ENCODE results near the gene PEPD.

PEPD gene

DNA sequence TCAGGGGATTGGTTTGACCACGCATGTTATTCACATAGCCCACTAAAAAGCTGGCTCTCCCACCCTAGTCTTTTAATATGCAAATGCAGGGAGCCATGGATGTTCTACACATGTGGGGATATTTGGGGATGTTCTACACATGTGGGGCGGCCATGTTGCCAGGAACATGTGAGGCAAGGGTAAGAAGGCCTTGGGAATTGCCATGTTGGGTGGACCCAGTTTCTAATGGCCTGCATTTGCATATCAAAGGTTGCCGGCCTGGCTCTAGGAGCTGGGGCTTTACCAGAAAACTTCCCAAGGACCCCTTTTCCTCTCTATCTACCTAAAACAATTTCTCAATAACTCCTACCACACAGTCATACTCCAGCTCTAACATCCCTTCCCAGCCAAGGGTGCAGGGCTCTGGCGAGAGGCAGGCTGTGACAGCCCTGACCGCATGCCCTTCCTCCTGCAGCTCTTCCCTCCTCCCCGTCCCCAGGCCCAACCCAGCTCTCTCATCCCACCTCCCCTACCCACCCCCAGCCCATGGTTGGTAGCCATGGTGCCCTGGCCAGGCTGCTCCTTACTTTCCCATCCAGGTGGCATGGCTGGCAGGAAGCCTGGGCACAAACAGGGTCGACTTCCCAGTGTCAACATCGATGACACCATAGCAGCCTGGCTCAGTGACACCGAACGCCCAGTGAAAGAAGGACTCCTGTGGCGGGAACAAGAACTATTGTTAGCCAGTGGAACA is 11.0 kb downstream of the PEPD start:
- no peak for DNase-seq

DNA sequence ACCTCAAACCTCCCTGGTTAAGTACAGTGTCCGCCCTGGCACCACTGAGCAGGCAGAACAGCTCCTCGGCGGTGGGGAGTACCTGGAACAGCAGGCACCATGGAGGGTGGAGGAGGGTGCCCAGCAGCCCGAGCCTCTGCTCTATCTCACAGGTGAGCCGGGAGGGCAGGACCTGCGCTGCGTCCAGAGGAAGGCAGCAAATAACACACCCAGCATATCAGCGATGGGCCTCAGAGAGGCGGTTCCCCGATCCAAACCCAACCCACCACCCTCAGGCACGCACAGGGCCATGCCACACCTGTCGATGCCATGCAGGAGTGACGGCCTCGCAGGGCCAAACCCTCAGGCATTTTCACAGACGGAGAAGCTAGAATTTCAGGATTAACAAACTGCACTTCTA is 11.8 kb downstream of the PEPD start:
- no peak for DNase-seq

DNA sequence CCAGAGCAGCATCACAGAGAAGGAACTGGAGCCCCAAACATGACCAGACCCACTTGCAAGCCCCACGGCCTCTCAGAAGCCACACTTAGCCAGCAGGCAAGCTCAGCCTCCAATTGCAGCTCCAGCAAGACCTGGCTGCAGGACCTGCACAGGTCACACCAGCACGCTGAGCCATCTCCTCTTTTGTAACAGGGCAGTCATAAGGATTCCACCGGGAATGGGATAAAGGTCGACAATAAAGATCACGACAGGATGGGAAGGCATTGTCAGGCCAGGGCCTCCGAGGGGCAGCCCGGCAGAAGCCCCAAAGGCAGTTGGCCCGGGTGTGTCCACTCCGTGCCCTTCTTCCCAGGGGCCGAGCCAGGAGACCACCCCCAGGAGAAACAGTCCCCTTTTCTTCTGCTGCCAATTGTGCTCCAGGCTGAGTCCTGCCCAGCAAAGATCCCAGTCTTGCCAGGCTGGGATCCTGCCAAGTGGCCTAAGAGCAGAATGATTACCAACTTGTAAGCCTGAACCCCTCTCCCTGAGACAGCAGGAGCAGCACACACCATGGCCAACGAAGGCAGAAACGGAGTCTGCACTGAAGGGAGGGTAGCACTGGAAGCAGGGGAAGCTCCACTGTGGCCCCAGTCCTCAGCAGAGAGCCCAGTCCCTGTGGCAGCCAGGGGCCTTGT is 12.5 kb downstream of the PEPD start:
- DNase-seq = no peak

DNA sequence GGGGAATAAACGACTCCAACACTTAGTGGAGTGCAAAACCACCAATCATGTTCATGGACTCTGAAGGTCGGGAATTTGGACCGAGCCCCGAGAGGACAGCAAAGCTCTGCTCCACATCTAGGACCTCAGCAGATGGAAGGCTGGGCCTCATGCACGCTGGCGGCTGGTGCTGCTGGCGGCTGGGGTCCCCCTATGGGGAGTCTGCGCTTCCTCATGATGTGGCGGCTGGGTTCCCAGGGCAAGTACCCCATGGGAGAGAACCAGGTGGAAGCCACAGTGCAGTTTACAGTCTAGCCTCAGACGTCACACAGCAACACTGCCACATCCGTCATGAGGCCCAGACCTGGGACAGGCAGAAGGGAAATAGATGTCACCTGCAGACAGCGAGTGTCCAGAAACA is 13.2 kb downstream of the PEPD start:
- no peak for DNase-seq

DNA sequence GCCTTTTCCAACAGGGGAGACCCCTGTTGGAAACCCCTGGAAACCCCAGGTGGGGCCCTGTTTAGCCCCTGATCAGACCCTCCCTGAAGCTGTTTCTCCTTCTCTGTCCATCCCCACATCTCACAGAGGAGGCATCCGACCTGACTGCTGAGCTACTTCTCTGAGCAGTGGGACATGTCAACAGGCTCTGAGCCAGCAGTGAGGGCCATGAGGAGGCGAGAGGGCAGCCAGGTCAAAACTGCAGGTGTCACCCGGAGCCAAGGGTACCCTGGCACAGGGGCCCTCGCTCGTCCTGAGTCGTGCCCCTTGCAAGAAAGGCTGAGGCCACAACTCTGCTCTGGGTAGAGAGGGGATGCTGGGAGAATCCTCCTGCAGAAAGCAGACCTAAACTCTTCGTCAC is 13.6 kb downstream of the PEPD start:
- DNase-seq = no peak

DNA sequence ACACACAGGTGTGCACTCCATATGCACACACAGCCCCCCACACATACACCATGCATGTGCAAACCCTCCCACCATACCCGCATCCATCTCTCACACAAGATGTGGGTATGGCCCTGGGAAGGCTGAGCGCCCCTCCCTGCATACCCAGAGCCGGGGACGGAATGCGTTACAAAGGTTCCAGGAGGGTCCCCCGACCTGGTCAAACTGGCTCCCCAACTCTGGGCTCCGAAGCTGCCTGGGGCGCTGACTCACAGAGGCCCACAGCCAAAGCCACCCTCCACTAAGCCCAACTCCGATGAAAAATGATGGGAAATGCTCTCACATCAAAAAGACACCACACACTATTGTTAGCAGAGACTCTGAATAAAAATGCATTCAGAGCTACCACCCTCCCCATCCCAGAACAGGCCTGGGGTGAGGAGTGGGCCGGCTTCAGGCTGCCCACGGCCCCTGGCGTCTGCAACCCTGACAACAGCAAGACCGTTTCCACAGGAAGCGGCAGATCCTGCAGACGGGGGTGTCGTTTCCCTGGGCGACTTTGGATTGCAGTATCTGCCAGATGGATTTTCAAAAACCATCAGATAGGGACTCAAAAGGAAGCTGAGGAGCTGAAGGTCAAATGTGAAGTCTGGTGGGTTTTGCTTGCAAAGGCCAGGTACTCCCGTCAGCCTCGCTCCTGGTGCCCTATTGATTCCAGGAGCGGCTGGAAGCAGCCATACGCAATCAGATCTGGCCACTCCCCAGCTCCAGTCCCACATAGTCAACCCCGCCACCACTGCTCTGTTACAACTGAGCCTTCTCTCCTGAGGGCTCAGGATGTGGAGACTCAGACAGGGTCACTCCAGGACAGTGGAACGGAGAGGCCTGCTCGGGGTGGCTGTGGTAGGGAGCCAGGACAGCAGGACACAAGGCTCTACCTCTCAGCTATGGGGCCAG is 14.3 kb downstream of the PEPD start:
- no peak for DNase-seq

DNA sequence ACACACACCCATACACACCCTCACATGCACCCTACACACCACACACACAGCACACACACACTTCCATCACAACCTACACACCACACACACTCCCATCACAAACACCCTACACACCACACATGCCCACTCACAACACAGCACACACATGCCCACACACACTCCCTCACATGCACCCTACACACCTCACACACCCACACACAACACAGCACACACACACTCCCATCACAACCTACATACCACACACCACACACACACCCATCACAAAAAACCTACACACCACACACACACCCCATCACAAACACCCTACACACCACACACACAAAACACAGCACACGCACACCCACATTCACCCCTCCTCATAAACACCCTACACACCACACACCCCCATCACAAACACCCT is 15.1 kb downstream of the PEPD start:
- DNase-seq = no peak

DNA sequence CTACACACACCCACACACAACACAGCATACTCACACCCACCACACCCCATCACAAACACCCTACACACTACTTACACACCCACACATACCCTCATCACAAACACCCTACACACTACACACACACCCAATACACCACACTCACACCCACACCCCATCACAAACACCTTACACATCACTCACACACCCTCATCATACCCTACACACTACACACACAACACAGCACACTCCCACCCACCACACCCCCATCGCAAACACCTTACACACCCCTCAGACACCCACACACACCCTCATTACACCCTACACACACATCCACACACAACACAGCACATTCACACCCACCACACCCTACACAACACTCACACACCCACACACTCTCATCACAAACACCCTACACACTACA is 15.8 kb downstream of the PEPD start:
- DNase-seq = no peak

DNA sequence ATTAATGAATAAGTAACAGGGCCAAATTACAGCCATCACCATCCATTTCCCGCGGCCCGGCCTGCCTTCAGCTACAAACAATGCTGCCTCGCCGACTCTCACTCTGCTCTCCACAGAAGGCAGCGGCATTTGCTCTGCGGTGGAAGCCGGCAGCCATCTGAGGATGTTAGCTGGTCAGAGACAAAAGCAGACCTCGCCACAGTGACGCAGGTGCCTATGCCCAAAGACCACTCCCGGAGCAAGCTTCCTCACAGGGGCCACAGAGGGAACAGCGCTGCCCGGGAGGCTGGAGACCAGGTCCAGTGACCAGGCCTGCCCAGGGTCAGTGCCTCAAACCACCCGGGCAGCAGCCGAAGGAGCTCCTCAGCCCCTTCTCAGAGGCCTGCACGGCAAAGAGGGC is 16.4 kb downstream of the PEPD start:
- no peak for DNase-seq

DNA sequence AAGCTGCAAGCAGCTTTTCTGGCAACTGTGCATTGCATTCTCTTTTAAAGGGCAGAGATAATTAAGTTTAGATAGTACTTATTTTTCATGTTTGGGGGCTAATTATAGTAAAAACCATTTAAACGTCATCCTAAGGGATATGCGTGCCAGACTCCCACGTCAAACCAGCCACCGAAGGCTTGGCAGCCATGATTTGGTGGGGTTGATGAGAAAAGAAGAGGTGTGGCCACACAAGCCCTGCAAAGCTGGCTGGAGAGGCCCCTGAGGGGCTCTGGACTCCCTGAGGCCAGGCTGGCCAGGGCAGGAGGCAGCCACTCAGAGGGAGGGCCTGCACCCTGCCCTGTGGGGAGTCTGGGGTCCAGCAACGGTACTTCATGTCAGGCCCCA is 17.5 kb downstream of the PEPD start:
- DNase-seq = no peak

DNA sequence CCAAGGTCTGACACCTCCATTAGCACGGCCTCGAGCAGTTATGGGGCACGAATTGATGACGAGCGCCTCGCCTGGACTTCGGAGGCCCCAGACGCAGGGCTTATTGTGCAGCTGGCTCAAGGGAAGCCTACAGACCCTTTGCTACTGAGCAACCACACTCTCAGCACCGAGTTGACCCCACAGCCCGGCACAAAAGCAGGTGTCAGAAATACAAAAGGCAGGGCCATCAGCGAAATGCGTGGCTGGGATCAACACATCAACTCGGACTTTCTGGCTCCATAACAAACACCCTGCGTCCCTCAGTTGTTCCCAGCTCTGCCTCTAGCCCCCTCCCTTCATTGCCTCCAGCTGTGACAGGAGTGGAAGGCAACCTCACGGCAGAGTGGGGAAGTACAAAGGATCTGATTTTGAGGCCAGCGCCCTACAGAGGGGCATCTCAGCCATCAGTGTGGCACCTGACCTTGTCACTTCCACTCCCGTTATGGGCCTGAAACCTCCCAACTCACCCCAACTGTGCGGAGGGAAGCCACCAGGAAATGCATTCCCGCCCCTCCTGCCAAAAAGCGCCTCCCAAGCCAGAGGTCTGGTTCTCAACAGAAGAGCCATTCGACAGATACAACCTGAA is 18.0 kb downstream of the PEPD start:
- no peak for DNase-seq

DNA sequence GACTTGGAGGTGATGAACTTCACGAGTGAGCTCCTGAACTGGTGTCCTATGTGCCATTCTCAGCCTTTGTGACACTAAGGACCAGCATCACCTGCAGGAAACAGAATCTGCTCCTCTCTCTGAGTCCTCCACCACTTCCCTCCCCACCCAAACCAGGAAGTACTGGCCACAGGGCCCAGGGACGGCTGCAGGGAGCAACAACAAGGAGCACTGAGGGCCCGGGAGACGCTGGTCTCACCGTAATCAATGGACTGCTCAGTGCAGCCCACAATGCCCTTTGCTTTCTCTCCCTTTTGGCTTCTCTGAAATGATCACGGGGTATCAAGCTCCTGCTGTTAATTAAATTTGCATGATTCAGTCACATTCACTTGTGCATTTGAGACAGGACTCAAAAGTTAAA is 18.6 kb downstream of the PEPD start:
- no peak for DNase-seq

DNA sequence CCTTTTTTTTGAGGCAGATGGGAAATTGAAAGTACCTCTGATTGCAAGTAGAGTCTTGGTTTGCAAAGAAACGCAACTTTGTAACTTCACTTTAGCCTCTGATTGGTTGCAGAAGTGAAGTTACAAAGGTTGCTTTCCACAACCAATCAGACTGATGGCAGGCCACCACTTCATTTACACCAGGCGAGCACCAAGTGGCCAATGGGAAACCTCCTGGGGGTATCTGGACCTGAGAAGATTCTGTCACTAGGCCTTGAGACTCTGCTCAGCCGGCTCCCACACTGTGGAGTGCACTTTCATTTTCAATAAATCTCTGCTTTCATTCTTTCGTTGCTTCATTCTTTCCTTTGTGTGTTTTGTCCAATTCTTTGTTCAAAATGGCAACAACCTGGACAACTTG is 19.1 kb downstream of the PEPD start:
- no peak for DNase-seq

DNA sequence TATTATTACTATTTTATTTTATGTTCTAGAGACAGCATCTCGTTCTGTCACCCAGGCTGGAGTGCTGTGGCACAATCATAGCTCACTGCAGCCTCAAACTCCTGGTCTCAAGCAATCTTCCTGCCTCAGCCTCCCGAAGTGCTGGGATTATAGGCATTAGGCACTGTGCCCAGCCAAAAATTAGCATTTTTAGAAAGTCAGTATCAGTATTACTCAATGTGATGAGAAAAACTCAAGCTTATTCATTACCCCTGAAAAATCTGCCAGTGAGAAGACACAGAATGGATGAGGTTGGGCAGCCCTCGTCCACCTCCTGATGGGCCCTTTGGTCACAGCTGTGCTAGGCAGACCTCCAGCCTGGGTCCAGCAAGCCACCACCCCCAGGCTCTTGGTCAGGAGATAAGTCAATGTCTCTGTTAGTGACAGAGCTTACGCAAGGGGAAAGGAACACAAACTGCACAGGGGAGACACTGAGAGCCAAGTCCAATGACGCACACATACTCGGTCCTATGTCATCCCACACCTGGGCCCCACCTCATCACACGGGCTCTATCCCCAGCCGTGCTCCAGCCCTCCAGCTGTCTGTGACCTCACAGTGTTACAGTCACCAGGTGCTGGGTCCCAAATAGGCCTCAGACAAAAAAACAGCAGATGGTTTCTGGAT is 19.8 kb downstream of the PEPD start:
- no peak for DNase-seq

DNA sequence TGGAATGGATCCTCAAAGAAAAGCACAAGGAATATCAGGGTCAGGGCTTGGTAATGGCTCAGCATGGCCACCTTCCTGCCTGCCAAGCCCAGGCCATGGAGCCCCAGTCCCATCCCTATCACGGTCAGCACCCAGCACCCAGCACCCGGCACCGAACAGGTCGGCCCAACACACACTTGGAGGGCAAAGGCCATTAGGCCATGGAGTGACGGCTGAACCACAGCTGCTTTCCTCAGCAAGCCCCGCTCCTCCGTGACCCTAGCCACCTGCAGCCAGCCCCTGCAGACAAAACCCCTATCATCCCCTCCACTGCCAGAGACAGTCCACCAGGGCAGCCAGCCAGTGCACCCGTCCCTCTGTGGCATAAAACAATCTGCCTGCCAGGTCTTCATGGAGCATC is 20.6 kb downstream of the PEPD start:
- DNase-seq = no peak

DNA sequence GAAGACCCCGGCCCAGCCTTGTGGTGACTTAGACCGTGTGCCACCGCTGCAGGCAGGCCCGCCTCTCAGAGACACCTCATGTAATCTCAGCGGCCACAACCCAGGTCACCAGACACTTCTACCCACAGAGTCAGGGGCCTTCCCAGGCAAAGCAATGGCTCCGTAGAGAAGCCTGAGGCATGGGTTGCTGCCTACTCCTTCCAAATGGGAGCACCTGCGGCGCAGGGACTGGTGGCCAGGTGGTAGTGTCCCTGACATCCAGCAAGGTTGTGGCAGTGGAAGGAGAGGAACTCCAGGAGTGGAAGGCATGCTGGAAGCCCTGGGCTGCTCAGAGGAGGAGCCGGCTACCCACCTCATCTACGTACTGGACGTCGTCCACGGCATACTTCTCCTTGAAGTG is 21.0 kb downstream of the PEPD start:
- no peak for DNase-seq

DNA sequence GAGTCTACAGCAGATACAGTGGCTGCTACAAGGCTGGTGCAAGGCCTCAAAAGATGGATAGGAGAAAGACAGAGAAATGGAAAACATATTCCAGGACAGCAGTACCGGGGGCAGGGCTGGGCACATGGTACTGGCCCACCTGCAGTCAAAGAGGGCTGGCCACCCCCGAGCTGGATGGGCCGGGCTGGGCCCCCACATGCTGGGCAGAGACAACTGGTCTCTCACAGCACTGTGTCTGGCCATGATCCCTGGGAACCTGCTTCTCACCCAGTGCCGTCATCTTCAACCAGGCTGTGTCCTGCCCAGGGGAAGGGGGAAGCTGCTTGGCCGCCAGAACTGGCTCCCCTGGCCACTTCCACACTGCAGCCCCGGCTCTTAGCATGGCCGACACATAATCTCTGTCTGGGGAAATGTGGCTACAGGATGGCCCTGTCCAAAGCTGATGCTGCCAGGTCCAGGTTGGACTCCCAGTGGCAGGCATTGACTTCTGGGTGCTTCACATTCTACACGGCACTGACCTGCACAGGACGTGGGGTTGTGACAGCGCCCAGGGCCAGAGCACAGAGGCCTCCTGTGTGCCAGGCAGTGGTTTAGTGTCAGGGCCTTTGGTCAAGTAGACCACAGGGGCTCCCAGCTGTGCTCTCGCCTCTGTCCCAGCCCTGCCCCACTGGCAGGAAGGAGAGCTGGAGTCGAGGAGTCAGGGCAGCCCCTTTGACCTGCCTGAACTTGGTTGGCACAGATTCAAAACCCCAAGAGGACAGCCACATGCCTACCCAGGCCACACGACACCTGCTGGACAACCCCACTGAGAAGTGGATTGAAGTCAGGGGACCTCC is 21.7 kb downstream of the PEPD start:
- no peak for DNase-seq

DNA sequence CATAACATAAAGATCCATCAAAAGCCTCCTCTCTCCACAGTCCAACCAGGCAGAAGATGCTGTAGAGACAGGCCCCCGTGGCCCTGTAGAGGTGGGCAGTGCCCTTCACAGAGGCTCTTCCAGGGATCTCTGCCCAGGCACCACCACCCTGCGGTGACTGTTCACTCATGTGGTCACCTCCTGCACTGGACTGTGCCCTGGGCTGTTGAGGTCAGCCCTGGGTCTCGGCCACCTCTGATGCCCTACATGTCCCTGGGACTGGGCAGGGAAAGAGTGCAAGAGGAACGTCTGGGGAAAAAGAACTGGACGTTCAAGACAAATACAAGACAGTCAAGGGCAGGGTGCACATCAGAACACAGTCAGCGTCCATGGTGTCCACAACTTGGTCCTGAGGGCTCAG is 22.3 kb downstream of the PEPD start:
- DNase-seq = no peak

DNA sequence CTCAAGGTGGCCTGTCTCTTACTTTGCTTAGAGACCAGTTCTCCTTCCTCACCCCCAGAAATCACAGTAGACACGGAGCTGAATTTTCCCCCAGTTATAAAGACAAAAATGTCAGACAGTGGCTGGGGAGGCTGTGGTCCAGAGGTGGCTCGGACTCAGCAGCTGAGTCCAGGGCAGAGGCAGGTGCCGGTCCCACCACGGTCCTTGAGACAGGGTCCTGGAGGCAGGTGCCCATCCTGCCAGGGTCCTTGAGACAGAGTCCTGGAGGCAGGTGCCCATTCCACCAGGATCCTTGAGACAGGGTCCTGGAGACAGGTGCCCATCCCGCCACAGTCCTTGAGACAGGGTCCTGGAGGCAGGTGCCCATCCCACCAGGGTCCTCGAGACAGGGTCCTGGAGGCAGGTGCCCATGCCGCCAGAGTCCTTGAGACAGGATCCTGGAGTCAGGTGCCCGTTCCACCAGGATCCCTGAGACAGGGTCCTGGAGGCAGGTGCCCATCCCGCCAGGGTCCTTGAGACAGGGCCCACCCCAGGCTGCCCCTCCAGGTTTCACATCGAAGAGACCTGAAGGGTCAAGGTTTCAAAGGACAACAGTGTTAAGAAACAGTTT is 23.1 kb downstream of the PEPD start:
- DNase-seq = no peak

DNA sequence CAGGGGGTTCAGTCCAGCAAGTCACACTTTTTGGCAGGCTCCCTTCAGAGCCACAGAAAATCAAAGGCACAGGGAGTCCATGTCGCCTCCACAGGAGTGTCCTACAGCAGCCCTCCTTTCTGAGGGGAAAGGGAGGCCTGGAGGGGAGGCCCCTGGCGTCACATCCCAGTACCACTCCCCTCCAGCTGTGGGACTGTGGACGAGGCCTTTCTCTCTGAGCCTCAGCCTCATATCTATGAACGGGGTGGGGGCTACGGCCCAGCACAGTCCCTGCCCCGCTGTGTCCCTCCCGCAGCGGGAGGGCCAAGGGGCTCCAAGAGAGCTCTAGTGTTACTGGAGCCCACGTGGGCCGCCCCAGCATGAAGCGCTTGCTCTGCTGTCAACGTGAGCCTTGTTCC is 23.8 kb downstream of the PEPD start:
- DNase-seq = no peak

DNA sequence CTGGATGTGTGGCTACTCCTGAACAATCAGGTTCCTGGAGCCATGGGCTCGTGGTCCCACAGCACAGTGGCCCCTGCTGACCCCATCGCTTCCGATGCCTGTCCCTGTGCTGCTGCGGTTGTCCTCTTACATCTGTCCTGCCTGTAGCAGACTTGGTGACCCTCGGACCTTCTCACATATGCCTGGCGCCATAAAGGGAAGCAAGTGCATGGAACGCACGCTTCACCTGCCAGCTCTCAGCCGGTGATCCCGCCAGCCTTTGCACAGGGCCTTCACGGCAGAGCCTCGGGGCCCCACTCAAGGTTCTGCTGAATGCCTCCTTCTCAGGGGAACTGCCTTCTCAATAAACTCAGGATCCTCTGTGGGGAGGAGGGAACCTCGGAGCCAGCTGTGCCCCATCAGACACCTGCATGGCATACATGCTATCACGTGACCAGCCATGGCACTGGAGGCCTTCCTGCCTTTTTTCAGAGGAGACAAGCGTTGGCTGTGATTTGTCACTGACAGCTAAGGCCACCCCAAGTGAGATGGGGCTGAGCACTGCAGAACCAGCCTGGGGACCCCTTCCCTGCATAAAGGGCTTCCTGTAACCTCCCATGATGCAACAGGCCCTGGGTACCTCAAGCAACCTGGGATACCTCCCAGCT is 24.3 kb downstream of the PEPD start:
- DNase-seq = no peak
